Mesenchymal stem cell (in vitro differentiated cells and primary cell): Measurements from ENCODE around the gene LRCOL1.

Experiments
- DNase-seq: peaks from one replicate; pipeline ENCODE4 v3.0.0-alpha.2; 2013
- H2AFZ ChIP-seq: one replicate; pipeline ENCODE4 v1.6.1; 2013; ENCODE audit warnings: low read depth, mild to moderate bottlenecking, control low read depth, inconsistent platforms, low read length, moderate library complexity
- H2AK5ac ChIP-seq: 2 replicates; pipeline ENCODE4 v1.6.1; 2013; ENCODE audit warnings: low read length, moderate library complexity, mild to moderate bottlenecking, inconsistent platforms; ENCODE audit not compliant: severe bottlenecking
- H2BK120ac ChIP-seq: one replicate; pipeline ENCODE4 v1.6.1; 2013; ENCODE audit warnings: low read depth, mild to moderate bottlenecking, inconsistent platforms, low read length, moderate library complexity
- H2BK12ac ChIP-seq, 2 experiments: one replicate each; pipeline ENCODE4 v1.6.1; 2013; ENCODE audit warnings: inconsistent platforms in 2 of 2, low read length in 2 of 2, mild to moderate bottlenecking in 2 of 2, moderate library complexity in 2 of 2, control low read depth in 1 of 2
- H2BK15ac ChIP-seq: one replicate; pipeline ENCODE4 v1.6.1; 2013; ENCODE audit warnings: mild to moderate bottlenecking, low read depth, inconsistent platforms; ENCODE audit not compliant: poor library complexity, severe bottlenecking
- H2BK5ac ChIP-seq: 2 replicates; pipeline ENCODE4 v1.6.1; 2013; ENCODE audit warnings: low read depth, mild to moderate bottlenecking, low read length, control low read depth, inconsistent platforms; ENCODE audit not compliant: poor library complexity, severe bottlenecking
- H3K14ac ChIP-seq, 2 experiments: one replicate each; pipeline ENCODE4 v1.6.1; 2013; ENCODE audit warnings: inconsistent platforms in 2 of 2, low read length in 2 of 2, control low read depth in 1 of 2, mild to moderate bottlenecking in 1 of 2, moderate library complexity in 1 of 2
- H3K18ac ChIP-seq, 2 experiments: one replicate each; pipeline ENCODE4 v1.6.1; 2013; ENCODE audit warnings: inconsistent platforms in 2 of 2, low read length in 2 of 2, control low read depth in 1 of 2, low read depth in 1 of 2, mild to moderate bottlenecking in 1 of 2
- H3K23ac ChIP-seq, 2 experiments: one replicate each; pipeline ENCODE4 v1.6.1; 2013; ENCODE audit warnings: inconsistent platforms in 2 of 2, low read length in 2 of 2, mild to moderate bottlenecking in 2 of 2, moderate library complexity in 2 of 2, control low read depth in 1 of 2
- H3K27ac ChIP-seq: 2 replicates; pipeline ENCODE4 v1.5.1; 2013; ENCODE audit warnings: mild to moderate bottlenecking, moderate library complexity, low read length, control low read depth, inconsistent platforms; ENCODE audit not compliant: poor library complexity, severe bottlenecking
- H3K27me3 ChIP-seq, 2 experiments: 2 replicates each; pipeline versions ENCODE4 v1.6.1 to v1.7.0; 2013; ENCODE audit warnings: low read length in 2 of 2, mild to moderate bottlenecking in 2 of 2, moderate library complexity in 2 of 2, control low read depth in 1 of 2, inconsistent platforms in 1 of 2; ENCODE audit not compliant: control insufficient read depth in 1 of 2, insufficient read depth in 1 of 2
- H3K36me3 ChIP-seq, 2 experiments: 2 replicates each; pipeline versions ENCODE4 v1.6.1 to v1.7.0; 2013; ENCODE audit warnings: low read length in 2 of 2, control low read depth in 1 of 2, inconsistent platforms in 1 of 2, low read depth in 1 of 2, mild to moderate bottlenecking in 1 of 2; ENCODE audit not compliant: insufficient read depth in 2 of 2, control insufficient read depth in 1 of 2
- H3K4ac ChIP-seq, 2 experiments: one replicate each; pipeline ENCODE4 v1.6.1; 2013; ENCODE audit warnings: inconsistent platforms in 2 of 2, low read length in 2 of 2, mild to moderate bottlenecking in 2 of 2, moderate library complexity in 2 of 2, control low read depth in 1 of 2, low read depth in 1 of 2
- H3K4me1 ChIP-seq: 2 replicates; pipeline ENCODE4 v1.6.1; 2013; ENCODE audit warnings: low read depth, low read length, control low read depth; ENCODE audit not compliant: control insufficient read depth, insufficient read depth
- H3K4me2 ChIP-seq: 2 replicates; pipeline ENCODE4 v1.6.1; 2013; ENCODE audit warnings: low read length, mild to moderate bottlenecking, inconsistent platforms; ENCODE audit not compliant: poor library complexity, severe bottlenecking
- H3K4me3 ChIP-seq, 2 experiments: 2 replicates each; pipeline versions ENCODE4 v1.5.1 to v1.7.0; 2013; ENCODE audit warnings: low read length in 2 of 2, mild to moderate bottlenecking in 2 of 2, control low read depth in 1 of 2, low read depth in 1 of 2; ENCODE audit not compliant: insufficient read depth in 1 of 2
- H3K79me1 ChIP-seq: replicated peaks from 2 replicates; pipeline ENCODE4 v1.6.1; 2013; ENCODE audit warnings: mild to moderate bottlenecking, control low read depth, low read length, inconsistent platforms; ENCODE audit not compliant: poor library complexity, severe bottlenecking
- H3K9ac ChIP-seq: 2 replicates; pipeline ENCODE4 v1.7.0; 2013; ENCODE audit warnings: mild to moderate bottlenecking, low read length, moderate library complexity
- H3K9me3 ChIP-seq: 2 replicates; pipeline ENCODE4 v1.7.0; 2013; ENCODE audit warnings: mild to moderate bottlenecking, low read length; ENCODE audit not compliant: control insufficient read depth
- H4K8ac ChIP-seq: one replicate; pipeline ENCODE4 v1.6.1; 2013; ENCODE audit warnings: inconsistent platforms, mild to moderate bottlenecking, low read length, moderate library complexity
- H4K91ac ChIP-seq: one replicate; pipeline ENCODE4 v1.6.1; 2013; ENCODE audit warnings: mild to moderate bottlenecking, low read length, inconsistent platforms
- WGBS: methylation state at CpG from one replicate; pipeline ENCODE4 v1.1.7; 2013; ENCODE audit warnings: mixed read lengths; 5-methylcytosine and 5-hydroxymethylcytosine counted together

The LRCOL1 gene

GRCh38 chr12:132572106-132572505 lies 38.3 kb downstream of the LRCOL1 start:
- Histone ChIP-seq H3K36me3 (peaks cover 4 to 94% of the 10 kb centered on the region in 2 experiments), H2BK5ac (no peak overlapping the region), H3K18ac (no peak overlapping the region), H3K27ac (no peak overlapping the region), H2BK15ac (no peak overlapping the region), H3K4me1 (peaks cover 7% of the 10 kb centered on the region), H3K27me3 (no peaks in the 10 kb centered on the region), H2BK120ac (no peak overlapping the region), H2AK5ac (no peak overlapping the region), H3K79me1 (peaks cover 26% of the 10 kb centered on the region), H3K4me2 (no peak overlapping the region), H2AFZ (no peak overlapping the region), H3K9ac (no peak overlapping the region), H4K91ac (no peak overlapping the region), H4K8ac (no peak overlapping the region), H3K9me3 (no peaks in the 10 kb centered on the region), H2BK12ac (no peak overlapping the region), H3K14ac (no peak overlapping the region), H3K23ac (no peak overlapping the region), H3K4me3 (no peak overlapping the region), H3K4ac (no peak overlapping the region)
- DNase-seq: no peak
- WGBS: 96% methylated on average over 21 of the region's 26 CpGs

GRCh38 chr12:132571598-132571997 lies 38.8 kb downstream of the LRCOL1 start:
- no peak overlapping the region for H3K18ac ChIP-seq
- no peak overlapping the region for H3K4me2 ChIP-seq
- H3K4me1 ChIP-seq: peaks cover 7% of the 10 kb centered on the region
- no peak overlapping the region for H2BK120ac ChIP-seq
- H3K27ac ChIP-seq: no peak overlapping the region
- H3K4ac ChIP-seq: no peak overlapping the region
- no peak overlapping the region for H4K91ac ChIP-seq
- no peaks in the 10 kb centered on the region for H3K9me3 ChIP-seq
- no peak overlapping the region for H2AK5ac ChIP-seq
- H3K4me3 ChIP-seq: no peak overlapping the region
- WGBS: 93% methylated on average over 20 of the region's 20 CpGs
- no peak overlapping the region for H3K9ac ChIP-seq
- H2AFZ ChIP-seq: no peak overlapping the region
- peaks cover 4 to 94% of the 10 kb centered on the region in 2 experiments for H3K36me3 ChIP-seq
- H3K14ac ChIP-seq: no peak overlapping the region
- H2BK15ac ChIP-seq: no peak overlapping the region
- H3K79me1 ChIP-seq: peaks cover 30% of the 10 kb centered on the region
- no peaks in the 10 kb centered on the region for H3K27me3 ChIP-seq
- no peak overlapping the region for H2BK12ac ChIP-seq
- H2BK5ac ChIP-seq: no peak overlapping the region
- DNase-seq: no peak
- H4K8ac ChIP-seq: no peak overlapping the region
- no peak overlapping the region for H3K23ac ChIP-seq

DNA sequence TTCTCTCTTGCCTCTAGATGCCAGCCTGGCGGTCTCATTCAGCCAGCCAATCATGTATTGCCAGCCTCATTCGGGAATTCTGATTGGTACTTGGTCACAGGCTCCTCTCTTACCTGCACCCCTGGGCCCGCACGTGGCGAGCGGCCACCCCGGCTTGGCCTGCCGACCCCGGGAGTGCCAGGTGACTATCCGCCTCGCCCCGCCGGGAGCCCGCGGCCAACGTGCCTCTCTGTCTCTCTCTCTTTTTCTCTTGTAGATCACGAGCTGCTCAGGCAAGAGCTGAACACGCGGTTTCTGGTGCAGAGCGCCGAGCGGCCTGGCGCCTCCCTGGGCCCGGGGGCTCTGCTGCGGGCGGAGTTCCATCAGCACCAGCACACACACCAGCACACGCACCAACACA lies 39.3 kb downstream of the LRCOL1 start:
- H2BK5ac ChIP-seq: no peak overlapping the region
- DNase-seq: no peak
- H3K4me3 ChIP-seq: no peak overlapping the region
- H2AK5ac ChIP-seq: no peak overlapping the region
- H2BK120ac ChIP-seq: no peak overlapping the region
- WGBS: 99% methylated on average over 24 of the region's 27 CpGs
- no peak overlapping the region for H3K23ac ChIP-seq
- H3K27me3 ChIP-seq: no peaks in the 10 kb centered on the region
- H3K18ac ChIP-seq: no peak overlapping the region
- H3K4me1 ChIP-seq: peaks cover 7% of the 10 kb centered on the region
- no peak overlapping the region for H4K8ac ChIP-seq
- H3K9me3 ChIP-seq: no peaks in the 10 kb centered on the region
- no peak overlapping the region for H2BK15ac ChIP-seq
- no peak overlapping the region for H2BK12ac ChIP-seq
- no peak overlapping the region for H2AFZ ChIP-seq
- H3K27ac ChIP-seq: no peak overlapping the region
- no peak overlapping the region for H4K91ac ChIP-seq
- H3K4ac ChIP-seq: no peak overlapping the region
- H3K36me3 ChIP-seq: peaks cover 4 to 96% of the 10 kb centered on the region in 2 experiments
- H3K79me1 ChIP-seq: peaks cover 31% of the 10 kb centered on the region
- H3K4me2 ChIP-seq: no peak overlapping the region
- H3K9ac ChIP-seq: no peak overlapping the region
- no peak overlapping the region for H3K14ac ChIP-seq

DNA sequence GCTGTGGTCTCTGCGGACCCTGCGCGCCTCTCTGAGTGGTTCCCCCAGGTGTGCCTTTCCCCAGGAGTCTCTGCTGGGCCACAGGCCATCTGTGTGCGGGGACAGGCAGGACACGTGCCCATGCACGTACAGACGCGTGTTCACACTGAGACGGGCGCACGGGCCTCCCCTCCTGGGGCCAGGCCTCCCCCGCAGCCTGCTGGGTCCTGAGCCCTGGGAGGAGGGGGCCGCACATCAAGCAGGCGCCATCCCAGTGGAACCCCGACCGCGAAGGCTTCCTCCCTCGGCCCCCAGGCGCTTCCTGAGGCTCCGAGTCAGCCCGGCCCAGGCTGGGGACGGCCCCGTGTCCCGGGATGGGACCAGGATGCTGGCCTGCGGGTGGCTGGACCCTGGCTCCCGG lies 39.7 kb downstream of the LRCOL1 start:
- DNase-seq: no peak
- H2BK15ac ChIP-seq: no peak overlapping the region

More for the DNA sequence above, 39.7 kb downstream of the LRCOL1 start:
- no peak overlapping the region for H3K9ac ChIP-seq
- H4K8ac ChIP-seq: no peak overlapping the region
- no peaks in the 10 kb centered on the region for H3K27me3 ChIP-seq
- peaks cover 7% of the 10 kb centered on the region for H3K4me1 ChIP-seq
- H2BK12ac ChIP-seq: no peak overlapping the region
- no peak overlapping the region for H3K14ac ChIP-seq
- 96% methylated on average over 26 of the region's 26 CpGs for WGBS
- no peak overlapping the region for H2BK120ac ChIP-seq
- no peak overlapping the region for H3K4me2 ChIP-seq
- no peak overlapping the region for H3K4ac ChIP-seq
- H3K4me3 ChIP-seq: no peak overlapping the region
- no peak overlapping the region for H3K27ac ChIP-seq
- H3K23ac ChIP-seq: no peak overlapping the region
- no peak overlapping the region for H3K18ac ChIP-seq
- H4K91ac ChIP-seq: no peak overlapping the region
- H2AFZ ChIP-seq: no peak overlapping the region
- no peak overlapping the region for H2BK5ac ChIP-seq
- no peaks in the 10 kb centered on the region for H3K9me3 ChIP-seq
- peaks cover 4 to 96% of the 10 kb centered on the region in 2 experiments for H3K36me3 ChIP-seq
- H2AK5ac ChIP-seq: no peak overlapping the region
- H3K79me1 ChIP-seq: peaks cover 34% of the 10 kb centered on the region
